GM18907 (cell line): Measurements from ENCODE around the gene B4GALNT1.
"Not testable (repeated sequence)": the region's sequence is repeated elsewhere in the genome, so short reads cannot be mapped to it uniquely, and the experiment has no call there.

ENCODE experiments used
- ATAC-seq: cut with Tn5 transposase; IDR thresholded peaks from one replicate; pipeline ENCODE4 v1.9.1; 2021; ENCODE audit warnings: mild to moderate bottlenecking, moderate library complexity; ENCODE audit not compliant: unreplicated experiment

The B4GALNT1 gene

DNA sequence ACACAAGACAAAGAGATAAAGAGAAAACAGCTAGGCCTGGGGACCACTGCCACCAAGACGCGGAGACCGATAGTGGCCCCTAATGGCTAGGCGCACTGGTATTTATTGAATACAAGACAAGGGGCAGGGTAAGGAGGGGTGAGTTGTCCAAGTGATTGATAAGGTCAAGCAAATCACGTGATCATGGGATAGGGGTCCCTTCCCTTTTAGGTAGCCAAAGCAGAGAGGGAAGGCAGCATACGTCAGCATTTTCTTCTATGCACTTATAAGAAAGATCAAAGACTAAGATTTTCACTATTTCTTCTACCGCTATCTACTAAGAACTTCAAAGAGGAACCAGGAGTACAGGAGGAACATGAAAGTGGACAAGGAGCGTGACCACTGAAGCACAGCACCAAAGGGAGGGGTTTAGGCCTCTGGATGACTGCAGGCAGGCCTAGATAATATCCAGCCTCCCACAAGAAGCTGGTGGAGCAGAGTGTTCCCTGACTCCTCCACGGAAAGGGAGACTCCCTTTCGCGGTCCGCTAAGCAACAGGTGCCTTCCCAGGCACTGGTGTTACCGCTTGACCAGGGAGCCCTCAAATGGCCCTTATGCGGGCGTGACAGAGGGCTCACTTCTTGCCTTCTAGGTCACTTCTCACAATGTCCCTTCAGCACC, 43.9 kb downstream of the B4GALNT1 start:
- not testable (repeated sequence) for ATAC-seq

DNA sequence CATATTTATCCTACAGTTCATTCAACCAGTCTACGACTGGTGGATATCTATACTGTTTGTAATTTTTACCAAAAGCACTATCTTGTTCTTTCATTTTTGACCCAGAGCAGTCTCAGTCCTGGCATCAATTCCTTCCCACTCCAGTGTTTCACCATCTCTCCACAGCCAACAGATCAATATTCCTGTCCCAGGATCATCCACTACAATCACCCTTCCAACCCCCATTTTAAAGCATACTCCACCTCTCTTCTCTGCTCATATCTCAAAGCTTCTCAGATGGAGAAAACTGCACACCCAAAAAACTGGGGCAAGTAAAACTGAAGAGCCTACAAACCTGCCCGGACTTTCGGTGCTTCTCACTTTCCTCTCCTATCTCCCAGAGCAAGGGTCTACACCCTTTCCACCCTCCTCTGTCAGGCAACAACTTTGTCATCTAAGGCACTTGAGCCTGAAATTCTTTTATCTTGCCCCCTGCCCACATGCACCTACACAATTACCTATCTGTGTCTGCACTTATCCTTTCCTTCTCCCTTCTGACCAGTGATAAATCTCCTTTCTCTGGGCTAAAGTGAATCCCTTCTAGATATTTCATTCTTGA, 46.1 kb downstream of the B4GALNT1 start:
- ATAC-seq: no peak

DNA sequence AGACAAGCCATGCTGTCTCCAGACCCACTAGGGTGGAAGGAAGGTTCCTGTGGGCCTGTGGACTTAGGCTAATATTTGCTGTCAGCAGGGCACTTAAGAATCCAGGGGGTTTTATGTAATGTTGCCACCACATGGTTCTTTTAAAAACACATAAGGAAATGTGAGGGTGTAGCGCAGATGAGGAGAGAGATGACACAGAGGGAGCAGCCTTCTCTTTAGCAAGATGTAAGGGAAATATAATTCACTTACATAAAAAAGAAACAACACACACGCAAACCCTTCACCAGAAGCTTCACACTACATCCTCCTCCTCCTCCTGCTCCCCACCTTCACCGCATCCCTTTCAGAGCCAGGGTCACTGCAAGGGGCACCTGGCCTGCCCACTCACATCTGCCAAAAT, 46.9 kb downstream of the B4GALNT1 start:
- ATAC-seq: no peak

DNA sequence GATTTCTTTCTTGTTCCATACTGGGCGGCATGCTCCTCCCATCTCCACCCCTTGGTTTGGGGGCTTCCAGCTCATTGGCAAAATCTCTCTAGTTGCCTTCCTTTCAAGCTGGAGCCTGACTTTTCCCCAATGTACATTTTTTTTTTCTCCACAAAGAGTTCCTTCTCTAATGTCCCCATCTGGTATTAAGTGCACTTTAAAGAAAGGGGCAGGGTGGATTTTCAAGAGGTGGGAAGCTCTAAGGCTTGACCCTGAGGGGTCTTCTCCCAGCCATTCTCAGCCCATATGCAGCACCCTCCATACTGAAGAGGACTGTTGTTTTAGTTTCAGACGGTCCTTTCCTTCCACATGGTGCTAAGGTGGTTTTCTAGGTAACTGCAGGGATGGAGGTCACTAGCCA, 47.8 kb downstream of the B4GALNT1 start:
- ATAC-seq: no peak

DNA sequence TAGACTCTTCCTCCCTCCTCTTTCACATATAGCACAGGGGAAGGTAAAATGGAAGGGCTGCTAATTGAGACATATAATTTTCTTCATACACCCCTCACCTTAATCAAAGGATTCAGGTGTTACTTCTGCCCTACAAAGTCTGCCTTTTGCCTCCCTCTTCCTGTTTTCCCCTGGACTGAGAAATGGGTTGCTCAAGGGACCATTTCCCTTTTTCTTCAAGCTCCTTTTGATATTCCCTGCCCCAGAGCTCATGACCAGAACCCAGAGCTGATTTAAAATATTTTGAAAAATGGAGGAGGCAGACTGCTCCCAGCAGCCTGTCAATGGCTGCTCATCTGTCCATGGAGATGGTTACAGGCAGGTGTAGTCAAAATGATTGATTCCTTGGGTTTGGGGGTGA, 48.3 kb downstream of the B4GALNT1 start:
- no peak for ATAC-seq

DNA sequence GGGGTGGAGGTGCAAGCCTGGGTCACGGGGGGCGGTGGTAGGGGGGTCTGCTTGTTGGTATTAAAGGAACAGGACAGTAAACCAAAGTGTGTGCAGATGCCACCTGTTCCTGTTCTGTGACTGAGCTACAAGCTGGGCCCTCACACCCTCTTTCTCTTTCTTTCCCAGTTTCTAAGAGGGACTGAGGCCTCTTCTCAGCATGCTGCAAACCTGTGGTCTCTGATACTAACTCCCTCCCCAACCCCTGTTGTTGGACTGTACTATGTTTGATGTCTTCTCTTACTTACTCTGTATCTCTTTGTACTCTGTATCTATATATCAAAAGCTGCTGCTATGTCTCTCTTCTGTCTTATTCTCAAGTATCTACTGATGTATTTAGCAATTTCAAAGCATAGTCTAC, 49.0 kb downstream of the B4GALNT1 start:
- ATAC-seq: no peak

DNA sequence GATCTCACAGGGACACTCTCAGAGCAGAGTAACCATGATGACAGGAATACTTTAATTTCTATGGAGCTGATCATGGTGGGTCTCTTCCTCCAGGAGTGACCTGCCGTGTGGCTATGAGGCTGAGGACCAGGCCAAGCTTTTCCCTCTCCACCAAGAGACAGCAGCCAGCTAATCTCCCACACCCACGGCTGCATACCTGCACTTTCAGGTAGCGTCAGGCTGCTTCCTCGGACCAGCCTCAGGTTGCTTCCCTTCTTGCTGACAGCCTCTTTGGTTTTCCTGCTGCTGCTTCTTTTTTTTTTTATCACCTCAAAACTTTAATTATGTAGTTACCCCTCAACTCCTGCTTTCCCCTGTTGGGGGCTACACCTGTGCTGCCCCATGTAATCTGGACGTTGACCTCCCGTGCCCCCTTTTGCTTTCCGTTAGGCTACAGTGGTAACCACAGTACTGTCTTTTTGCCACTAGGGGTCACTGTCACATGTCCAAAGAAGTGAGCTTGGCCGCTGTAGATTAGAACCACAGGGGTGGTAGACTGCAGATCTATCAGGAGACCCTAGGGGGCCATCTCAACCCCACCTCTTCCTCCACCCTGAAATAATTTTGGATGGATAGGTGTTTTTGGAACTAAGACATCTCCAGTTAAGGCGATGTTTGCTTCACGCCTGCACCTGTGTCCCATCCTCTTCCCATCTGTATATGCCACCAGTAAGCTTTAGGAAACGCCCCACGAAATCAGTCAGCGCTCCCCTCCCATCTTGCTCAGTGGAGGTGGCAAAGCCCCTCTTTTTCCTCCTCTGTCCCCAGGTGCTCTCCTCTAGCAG, 49.8 kb downstream of the B4GALNT1 start:
- peak; percentile 97 for ATAC-seq

DNA sequence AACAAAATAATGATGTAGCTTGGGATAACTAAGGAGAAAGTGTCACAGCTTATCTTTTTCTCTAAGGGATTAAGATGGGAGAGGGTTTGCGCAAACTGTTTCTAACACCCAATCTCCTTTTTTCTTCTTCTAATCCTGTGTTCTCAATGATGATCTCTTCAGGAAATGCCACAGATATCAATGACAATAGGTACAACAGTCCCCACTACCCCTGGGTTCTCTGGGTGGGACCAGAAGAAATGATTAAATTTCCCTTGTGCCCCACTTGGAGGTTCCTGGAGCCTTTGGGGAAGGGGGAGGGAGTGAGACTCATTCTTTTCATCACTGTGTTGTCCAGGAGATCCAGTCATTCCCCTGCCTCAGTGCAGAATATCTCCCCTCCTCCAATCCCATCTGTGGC, 50.6 kb downstream of the B4GALNT1 start:
- ATAC-seq: no peak

DNA sequence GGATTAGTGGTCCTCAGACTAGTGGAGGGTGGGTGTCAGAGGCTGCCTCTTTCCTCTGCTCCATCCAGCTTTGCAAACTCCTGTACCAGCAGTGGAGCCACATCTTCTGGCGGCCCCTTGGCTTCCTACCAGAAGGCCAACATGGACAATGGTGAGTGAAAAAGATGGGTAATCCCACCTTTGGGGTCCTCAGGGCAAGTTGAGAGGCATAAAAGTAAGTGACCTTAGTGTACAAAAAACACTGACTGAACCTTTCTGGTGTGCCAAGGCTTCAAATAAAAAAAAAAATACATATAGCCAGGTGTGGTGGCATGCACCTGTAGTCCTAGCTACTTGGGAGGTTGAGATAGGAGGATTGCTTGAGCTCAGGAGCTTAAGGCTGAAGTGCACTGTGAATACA, 51.2 kb downstream of the B4GALNT1 start:
- ATAC-seq: no peak

DNA sequence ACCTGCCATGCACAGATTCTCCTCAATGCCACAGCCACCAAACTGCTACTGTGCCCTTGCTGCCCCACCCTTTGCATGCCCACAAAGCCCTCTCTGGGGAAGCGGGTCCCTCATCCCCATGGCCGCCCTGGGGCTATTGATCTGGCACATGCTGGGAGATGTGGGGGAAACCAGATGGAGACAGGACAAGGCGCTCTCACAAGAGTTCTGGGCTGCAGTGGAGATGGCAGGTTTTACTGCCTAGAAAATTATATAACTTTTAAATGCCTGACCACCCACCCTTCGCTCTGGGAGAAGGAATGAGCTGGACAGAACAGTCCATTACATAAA, 52.6 kb downstream of the B4GALNT1 start:
- ATAC-seq: no peak

DNA sequence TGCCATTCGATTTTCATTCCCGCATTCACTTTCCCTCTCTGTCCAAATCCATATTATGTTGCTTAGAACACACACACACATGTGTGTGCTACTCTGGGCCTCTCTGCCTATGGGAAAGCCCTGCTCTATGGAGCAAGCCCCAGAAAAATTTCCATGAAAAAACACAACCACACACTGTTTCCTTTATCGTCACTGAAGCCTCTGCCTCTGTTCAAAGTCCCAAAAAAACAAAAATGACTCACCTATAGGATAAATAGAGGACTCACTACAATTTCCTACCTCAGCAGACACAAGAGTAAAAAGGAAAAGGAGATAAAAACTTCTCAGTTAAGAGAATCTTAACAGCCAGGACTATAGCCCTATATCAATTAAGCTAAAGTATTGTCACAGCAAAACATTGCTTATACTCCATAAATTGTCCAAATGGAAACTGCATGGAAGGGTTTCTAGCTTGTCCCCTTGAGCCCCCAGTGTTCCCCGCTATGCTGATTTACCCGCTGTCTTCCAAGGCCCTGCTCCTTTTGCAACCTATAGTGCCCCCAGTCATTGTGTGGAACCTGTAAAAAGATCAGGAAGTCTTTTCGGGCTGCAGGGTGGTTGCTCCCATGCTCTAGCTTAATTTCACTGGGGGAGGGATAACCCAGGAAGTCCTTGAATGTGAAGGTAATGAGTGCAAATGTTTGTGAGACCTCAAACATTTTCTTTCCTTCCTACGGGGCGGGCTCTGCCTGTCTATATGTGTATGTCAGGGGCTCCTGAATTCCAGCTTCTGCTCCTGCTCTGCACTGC, 53.1 kb downstream of the B4GALNT1 start:
- ATAC-seq: no peak

DNA sequence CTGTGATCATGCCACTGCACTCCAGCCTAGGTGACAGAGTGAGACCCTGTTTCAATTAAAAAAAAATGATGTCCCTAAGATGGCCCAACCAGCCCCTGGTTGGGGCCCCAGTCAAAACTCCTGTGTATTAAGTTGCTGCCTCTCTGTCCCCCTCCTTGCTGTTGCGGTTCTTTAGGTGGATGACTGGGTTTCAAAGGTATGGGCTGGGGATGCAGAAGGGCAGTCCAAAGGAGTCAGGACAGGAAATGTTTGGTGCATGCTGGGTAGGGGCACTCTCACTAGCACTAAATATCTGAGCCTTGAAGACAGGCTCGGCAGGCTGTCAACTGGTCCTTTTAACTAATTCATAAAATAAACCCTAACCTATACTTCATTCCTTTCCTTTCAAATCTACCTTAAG, 54.0 kb downstream of the B4GALNT1 start:
- ATAC-seq: no peak

DNA sequence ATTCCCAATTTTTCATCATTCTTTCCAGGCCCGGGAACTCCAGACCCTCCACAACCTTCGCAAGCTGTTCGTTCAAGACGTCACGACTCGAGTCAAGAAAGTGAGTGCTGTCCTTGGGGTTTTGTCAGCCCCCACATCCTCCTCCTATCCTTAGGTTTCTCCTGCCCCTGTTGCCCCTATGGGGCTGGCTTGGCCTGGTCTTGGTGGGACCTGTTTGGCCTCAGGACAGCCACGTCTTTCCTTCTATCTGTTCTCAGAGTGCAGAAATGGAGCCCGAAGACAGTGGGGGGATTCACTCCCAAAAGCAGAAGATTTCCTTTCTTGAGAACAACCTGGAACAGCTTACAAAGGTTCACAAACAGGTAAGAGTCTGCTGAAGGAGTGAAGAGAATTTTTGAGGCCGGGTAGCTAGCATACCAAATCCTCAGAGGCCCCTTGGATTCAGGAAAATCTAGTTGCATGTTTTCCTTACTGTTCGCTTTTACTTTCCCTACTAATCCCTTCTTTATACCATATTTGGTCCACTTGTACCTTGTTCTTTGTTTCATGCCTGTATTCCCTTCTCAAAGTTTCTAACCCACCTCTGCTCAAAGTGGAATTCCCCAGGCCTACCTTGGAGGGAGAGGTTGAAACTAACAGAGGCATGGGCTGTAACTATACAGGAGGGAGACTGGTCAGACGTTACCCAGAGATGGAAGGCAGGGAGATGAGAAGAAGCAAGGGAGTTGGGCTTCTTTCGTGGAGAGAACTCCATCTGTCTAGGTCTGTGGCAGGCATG, 54.8 kb downstream of the B4GALNT1 start:
- ATAC-seq: no peak

DNA sequence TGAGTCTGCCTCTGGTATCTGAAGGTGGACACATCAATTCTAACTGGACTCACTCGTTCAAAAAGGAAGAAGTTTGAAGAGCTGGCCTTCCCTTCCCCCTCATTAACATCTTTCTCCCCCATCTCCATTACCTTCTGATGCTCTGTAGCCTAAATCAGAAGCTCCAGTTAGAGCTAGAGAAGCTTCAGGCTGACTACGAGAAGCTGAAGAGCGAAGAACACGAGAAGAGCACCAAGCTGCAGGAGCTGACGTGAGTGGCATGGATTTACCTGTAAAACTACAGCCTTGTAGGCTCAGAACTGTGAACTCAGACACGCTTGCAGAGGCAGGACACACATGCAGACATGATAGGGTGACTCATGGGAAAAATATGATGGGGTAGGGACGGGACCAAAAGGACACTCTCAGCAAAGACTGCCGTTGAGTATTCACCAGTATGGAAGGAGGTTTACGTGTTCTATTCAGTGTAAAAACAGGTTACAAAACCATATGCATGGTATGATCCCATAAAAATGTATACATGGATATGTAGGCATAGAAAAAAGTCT, 56.3 kb downstream of the B4GALNT1 start:
- no peak for ATAC-seq
